K562 (cell line): ENCODE measurements around the gene SORBS2. TPM values are rescaled to one million over a fixed set of nuclear protein-coding genes. Genes with fewer than 3 reads are reported as not detected.

ENCODE experiments used
- ATAC-seq: fragments of 200-7000 bp; cut with Tn5 transposase; 3 replicates; pipeline ENCODE4 v1.9.1; 2020; ENCODE audit warnings: moderate library complexity
- BruUV-seq: library from RNA; stranded (reverse); fragments of 400-500 nt; replicated peaks from 2 replicates; lab custom pipeline; 2021; lab: Mats Ljungman, UMichigan
- CTCF ChIA-PET: fragments of 300-600 bp; formaldehyde crosslinking; extraction: SDS; loops from one replicate; lab custom pipeline; 2021; ENCODE audit warnings: low intra/inter-chr PET ratio; lab: Yijun Ruan, JAX
- POLR2A ChIA-PET: fragments of 300-600, 350-650 bp; sonication (Branson Sonifier 250); formaldehyde crosslinking; extraction: SDS; loops from one replicate; lab custom pipeline; 2021; ENCODE audit warnings: antibody characterized with exemption, inconsistent platforms; lab: Yijun Ruan, JAX
- DNase-seq, 4 experiments: peaks; one replicate each; pipeline versions ENCODE4 v3.0.0 to v3.0.0-alpha.2; 2011 to 2018; ENCODE audit warnings: low spot score in 3 of 4, mixed read lengths in 3 of 4; ENCODE audit errors: extremely low read depth in 1 of 4
- FAIRE-seq: peaks from 2 replicates; lab custom pipeline; 2011; peaks lifted over from hg19 to GRCh38; lab: Jason Lieb, UNC
- H2AFZ ChIP-seq: 2 replicates; pipeline ENCODE4 v1.6.0; 2011; ENCODE audit warnings: low read depth, low read length, control low read depth, inconsistent platforms
- H3K27ac ChIP-seq: fragments of 200-600 bp; 3 replicates; pipeline ENCODE4 v1.8.0; 2011; ENCODE audit warnings: low read depth, mild to moderate bottlenecking, control low read depth, inconsistent platforms, low read length, moderate library complexity, mixed read lengths; ENCODE audit errors: extremely low read depth
- H3K27me3 ChIP-seq, 2 experiments: fragments of 300-600 bp in 1 of 2; 2 replicates in 1 of 2; 3 replicates in 1 of 2; pipeline versions ENCODE4 v1.6.0 to v1.8.0; 2011; ENCODE audit warnings: inconsistent platforms in 2 of 2, low read length in 2 of 2, mild to moderate bottlenecking in 1 of 2, mixed read lengths in 1 of 2, moderate library complexity in 1 of 2; ENCODE audit not compliant: control insufficient read depth in 2 of 2, insufficient read depth in 2 of 2
- H3K36me3 ChIP-seq: fragments of 300-600 bp; 3 replicates; pipeline ENCODE4 v1.8.0; 2011; ENCODE audit warnings: mild to moderate bottlenecking, low read length, inconsistent platforms; ENCODE audit not compliant: control insufficient read depth, insufficient read depth
- H3K4me1 ChIP-seq, 2 experiments: fragments of 200-600 bp in 1 of 2; replicated peaks in 1 of 2; 2 replicates in 1 of 2; 3 replicates in 1 of 2; pipeline versions ENCODE4 v1.5.1 to v1.8.0; 2011; ENCODE audit warnings: inconsistent platforms in 2 of 2, low read length in 2 of 2, mild to moderate bottlenecking in 1 of 2, mixed read lengths in 1 of 2, moderate library complexity in 1 of 2; ENCODE audit not compliant: control insufficient read depth in 2 of 2, insufficient read depth in 2 of 2
- H3K4me2 ChIP-seq: 2 replicates; pipeline ENCODE4 v1.6.1; 2011; ENCODE audit warnings: low read length, control low read depth, inconsistent platforms, mixed read lengths; ENCODE audit not compliant: insufficient read depth
- H3K4me3 ChIP-seq: fragments of 200-600 bp; sonication (generic), shearing (Covaris generic); 2 replicates; pipeline ENCODE4 v1.5.1; 2016; ENCODE audit warnings: control low read depth, inconsistent platforms
- H3K79me2 ChIP-seq: fragments of 200-600 bp; 3 replicates; pipeline ENCODE4 v1.8.0; 2011; ENCODE audit warnings: low read length, inconsistent platforms; ENCODE audit not compliant: control insufficient read depth, insufficient read depth
- H3K9ac ChIP-seq, 2 experiments: 2 replicates each; pipeline versions ENCODE4 v1.6.0 to v1.6.1; 2011; ENCODE audit warnings: low read depth in 2 of 2, low read length in 2 of 2, control low read depth in 1 of 2, inconsistent platforms in 1 of 2, mild to moderate bottlenecking in 1 of 2, mixed read lengths in 1 of 2; ENCODE audit not compliant: insufficient read depth in 1 of 2
- H3K9me1 ChIP-seq: one replicate; pipeline ENCODE4 v1.6.0; 2011; ENCODE audit warnings: inconsistent platforms, mild to moderate bottlenecking, low read length, moderate library complexity; ENCODE audit not compliant: control insufficient read depth, insufficient read depth
- H3K9me3 ChIP-seq: replicated peaks from 2 replicates; pipeline ENCODE4 v1.5.1; 2011; ENCODE audit warnings: low read depth, low read length, inconsistent platforms; ENCODE audit not compliant: control insufficient read depth, insufficient read depth
- H4K20me1 ChIP-seq: replicated peaks from 2 replicates; pipeline ENCODE4 v1.6.1; 2011; ENCODE audit warnings: low read length, inconsistent platforms, mixed read lengths; ENCODE audit not compliant: control insufficient read depth, insufficient read depth
- CREBBP ChIP-seq: IDR thresholded peaks from one replicate; pipeline ENCODE4 v1.6.1; 2012; ENCODE audit warnings: low read depth, mild to moderate bottlenecking, control low read depth, inconsistent platforms, low read length
- GATA2 ChIP-seq: sonication (generic); formaldehyde crosslinking; IDR thresholded peaks from 2 replicates; pipeline ENCODE4 v1.4.0; 2020; ENCODE audit warnings: mild to moderate bottlenecking, missing genetic modification reagents
- KAT2B ChIP-seq: IDR thresholded peaks from one replicate; pipeline ENCODE4 v1.6.1; 2012; ENCODE audit warnings: low read depth, mild to moderate bottlenecking, control low read depth, inconsistent platforms, low read length, moderate library complexity
- NFRKB ChIP-seq: fragments of 450-650 bp; IDR thresholded peaks from 2 replicates; pipeline ENCODE4 v1.6.1; 2016; ENCODE audit warnings: low read depth
- SAP30 ChIP-seq: fragments of 200-600 bp; sonication (generic); IDR thresholded peaks from 2 replicates; pipeline ENCODE4 v1.6.1; 2012; ENCODE audit warnings: borderline replicate concordance, low read depth, mild to moderate bottlenecking, moderate library complexity, low read length, control low read depth, inconsistent platforms; ENCODE audit not compliant: insufficient read depth, poor library complexity, severe bottlenecking
- SMC3 ChIP-seq: conservative IDR thresholded peaks from 2 replicates; pipeline ENCODE4 v1.6.1; 2011; ENCODE audit warnings: low read depth, low read length, improper control_type of control experiment; ENCODE audit not compliant: insufficient read depth
- SP1 ChIP-seq: sonication (generic); formaldehyde crosslinking; IDR thresholded peaks from 2 replicates; pipeline ENCODE4 v1.8.1; 2022; ENCODE audit warnings: mild to moderate bottlenecking, missing genetic modification reagents
- ZNF239 ChIP-seq: fragments of 250-450 bp; sonication (Bioruptor Pico); IDR thresholded peaks from 2 replicates; pipeline ENCODE4 v1.4.0; 2020; ENCODE audit warnings: mild to moderate bottlenecking
- WGBS: fragments of 100-300 bp; shearing (Covaris generic); methylation state at CpG from one replicate; pipeline ENCODE4 v1.1.6; 2016; ENCODE audit warnings: low coverage, mixed read lengths; ENCODE audit not compliant: insufficient coverage; ENCODE audit errors: missing lambda C conversion rate; 5-methylcytosine and 5-hydroxymethylcytosine counted together
- in situ Hi-C: fragments of 300-500 bp; cut with MboI; formaldehyde crosslinking; loops from 4 replicates; pipeline ENCODE4 v1.15.0; 2018; ENCODE audit warnings: inconsistent platforms, mixed read lengths
- intact Hi-C: fragments of 100-400 bp; cut with micrococcal nuclease; formaldehyde crosslinking; loops from 2 replicates; pipeline ENCODE4 v1.14.2; 2022
- polyA plus RNA-seq, 8 experiments: library from polyadenylated mRNA; depleted of rRNA in 4 of 8; stranded (reverse) in 5 of 8; unstranded in 3 of 8; fragments of >200 nt; fragmentation: Nextera tagmentation in 2 of 8; fragmentation: Illumina TruSeq in 1 of 8; extraction: Ambion mirVana in 2 of 8; extraction: Trizol in 1 of 8; gene quantifications; 2 replicates each; pipeline versions ENCODE4 v1.2.1 to v1.2.3, GENCODE V29; 2011 to 2014; ENCODE audit warnings: inconsistent platforms in 1 of 8, missing spikeins in 1 of 8
- total RNA-seq, 7 experiments: library from RNA; depleted of rRNA in 6 of 7; stranded (reverse); fragments of >200 nt in 6 of 7; fragmentation: Illumina TruSeq in 2 of 7; extraction: Trizol in 2 of 7; gene quantifications; 2 replicates each; pipeline versions ENCODE4 v1.2.1 to v1.2.3, GENCODE V29; 2011 to 2021; ENCODE audit warnings: low replicate concordance in 1 of 7
- TF ChIP-seq, protein P1 (sequence below): fragments of 250-450 bp; sonication (Bioruptor Pico); IDR thresholded peaks from 2 replicates; pipeline ENCODE4 v1.8.0; 2021; ENCODE audit warnings: moderate library complexity, mild to moderate bottlenecking, inconsistent platforms
- TF ChIP-seq, protein P2 (sequence below): fragments of 250-450 bp; sonication (Bioruptor Pico); IDR thresholded peaks from 2 replicates; pipeline ENCODE4 v1.8.0; 2021; ENCODE audit warnings: borderline replicate concordance, mild to moderate bottlenecking, moderate library complexity; ENCODE audit not compliant: poor library complexity, severe bottlenecking
- TF ChIP-seq, protein P3 (sequence below), 2 experiments: fragments of 450-650 bp in 1 of 2; sonication (generic) in 1 of 2; formaldehyde crosslinking in 1 of 2; IDR thresholded peaks in 1 of 2; conservative IDR thresholded peaks in 1 of 2; 2 replicates each; pipeline versions ENCODE4 v1.6.1 to v1.8.1; 2016 to 2023; ENCODE audit warnings: mild to moderate bottlenecking in 2 of 2, moderate library complexity in 2 of 2, inconsistent platforms in 1 of 2, missing genetic modification reagents in 1 of 2

SORBS2 gene
- total and polyA plus RNA-seq, 9 of the 15 experiments (the other 6 are each of a cell fraction or from before 2014, with no cell fraction given), result 0.29 TPM; not detected in 8

DNA sequence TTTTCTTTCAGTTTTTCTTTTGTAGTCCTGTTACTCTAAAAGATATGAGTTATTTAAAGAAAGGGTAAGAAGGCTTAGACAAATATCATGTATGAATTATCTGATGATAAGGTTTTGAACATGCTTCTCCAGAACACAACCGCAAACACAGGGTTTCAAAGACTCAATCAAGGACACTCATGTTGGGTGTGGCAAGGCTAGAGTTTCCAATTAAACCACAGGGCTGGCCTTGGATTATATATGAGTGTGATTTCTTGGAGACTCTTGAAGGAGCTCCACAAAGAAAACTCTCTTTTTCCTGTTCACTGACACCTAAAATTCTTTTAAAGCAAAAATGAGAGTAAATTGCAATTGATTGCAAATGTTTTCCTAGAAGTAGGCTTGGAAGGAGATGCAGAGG, 166.6 kb downstream of the SORBS2 start (continued):
- TF ChIP-seq, protein P1, sequence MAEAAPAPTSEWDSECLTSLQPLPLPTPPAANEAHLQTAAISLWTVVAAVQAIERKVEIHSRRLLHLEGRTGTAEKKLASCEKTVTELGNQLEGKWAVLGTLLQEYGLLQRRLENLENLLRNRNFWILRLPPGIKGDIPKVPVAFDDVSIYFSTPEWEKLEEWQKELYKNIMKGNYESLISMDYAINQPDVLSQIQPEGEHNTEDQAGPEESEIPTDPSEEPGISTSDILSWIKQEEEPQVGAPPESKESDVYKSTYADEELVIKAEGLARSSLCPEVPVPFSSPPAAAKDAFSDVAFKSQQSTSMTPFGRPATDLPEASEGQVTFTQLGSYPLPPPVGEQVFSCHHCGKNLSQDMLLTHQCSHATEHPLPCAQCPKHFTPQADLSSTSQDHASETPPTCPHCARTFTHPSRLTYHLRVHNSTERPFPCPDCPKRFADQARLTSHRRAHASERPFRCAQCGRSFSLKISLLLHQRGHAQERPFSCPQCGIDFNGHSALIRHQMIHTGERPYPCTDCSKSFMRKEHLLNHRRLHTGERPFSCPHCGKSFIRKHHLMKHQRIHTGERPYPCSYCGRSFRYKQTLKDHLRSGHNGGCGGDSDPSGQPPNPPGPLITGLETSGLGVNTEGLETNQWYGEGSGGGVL (CRISPR knock-in tag), result no peak
- TF ChIP-seq NFRKB (no peak), KAT2B (no peak), GATA2 (CRISPR knock-in tag) (no peak)
- TF ChIP-seq, protein P2, sequence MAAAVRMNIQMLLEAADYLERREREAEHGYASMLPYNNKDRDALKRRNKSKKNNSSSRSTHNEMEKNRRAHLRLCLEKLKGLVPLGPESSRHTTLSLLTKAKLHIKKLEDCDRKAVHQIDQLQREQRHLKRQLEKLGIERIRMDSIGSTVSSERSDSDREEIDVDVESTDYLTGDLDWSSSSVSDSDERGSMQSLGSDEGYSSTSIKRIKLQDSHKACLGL (CRISPR knock-in tag), result no peak

DNA sequence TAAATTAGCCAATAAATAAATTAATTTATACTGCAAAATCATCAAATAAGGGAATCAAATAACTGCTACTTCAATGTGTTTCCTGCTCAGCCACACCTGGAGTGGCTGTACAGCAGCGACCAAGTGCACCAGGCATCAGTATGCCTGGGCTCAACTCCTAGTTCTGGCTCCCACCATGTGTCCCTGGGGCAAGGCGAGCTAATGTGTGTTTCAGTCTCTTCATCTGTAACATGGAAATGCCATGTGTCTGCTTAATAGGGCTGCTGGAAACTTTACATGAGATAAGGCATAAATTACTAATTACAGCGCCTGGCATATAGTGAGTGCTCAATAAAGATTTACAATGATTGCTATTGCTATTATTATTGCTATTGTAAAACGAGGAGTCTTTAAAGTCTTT, 167.6 kb downstream of the SORBS2 start:
- no peak for DNase-seq
- no TSS peak for BruUV-seq
- POLR2A ChIA-PET, result interaction anchor here (1.6 kb wide), 1 partner anchor 11 kb away, joined by 6 read pairs; no protein-coding TSS in a partner anchor
- Histone ChIP-seq H3K27ac (no peak overlapping the region), H2AFZ (no peak overlapping the region), H3K27me3 (peaks cover 0 to 8% of the 10 kb centered on the region in 2 experiments; a peak in 1 of 5 replicates), H3K9ac (no peak overlapping the region), H3K79me2 (no peaks in the 10 kb centered on the region), H3K9me1 (no peaks in the 10 kb centered on the region), H3K9me3 (no peaks in the 10 kb centered on the region), H4K20me1 (no peaks in the 10 kb centered on the region), H3K4me2 (no peak overlapping the region), H3K4me3 (no peak overlapping the region), H3K36me3 (no peaks in the 10 kb centered on the region), H3K4me1 (no peaks in the 10 kb centered on the region)
- CTCF ChIA-PET, result interaction anchor here (0.6 kb wide), 1 partner anchor 405 kb away, joined by 3 read pairs; no protein-coding TSS in a partner anchor
- no peak for FAIRE-seq
- in situ Hi-C loops, result no loop called here
- ATAC-seq, result no peak
- WGBS, result 3% methylated on average over 4 of the region's 4 CpGs
- TF ChIP-seq SP1 (CRISPR knock-in tag) (no peak), SMC3 (no peak), ZNF239 (no peak), SAP30 (no peak), CREBBP (no peak)
- TF ChIP-seq, protein P3, sequence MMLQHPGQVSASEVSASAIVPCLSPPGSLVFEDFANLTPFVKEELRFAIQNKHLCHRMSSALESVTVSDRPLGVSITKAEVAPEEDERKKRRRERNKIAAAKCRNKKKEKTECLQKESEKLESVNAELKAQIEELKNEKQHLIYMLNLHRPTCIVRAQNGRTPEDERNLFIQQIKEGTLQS (IDR thresholded peaks at IDR 0.05), result no peak
- TF ChIP-seq, protein P3 (CRISPR knock-in tag; conservative IDR thresholded peaks at IDR 0.05), result no peak
- intact Hi-C loops, result loop anchor here (5.0 to 10.0 kb wide), 2 partner anchors 378 to 490 kb away; no protein-coding TSS in a partner anchor
